Fibroblast of pulmonary artery (primary cell): ENCODE measurements around the gene COQ9.

Experiments
- DNase-seq: peaks from one replicate; pipeline ENCODE4 v3.0.0-alpha.2; 2010; ENCODE audit warnings: low read depth
- H3K4me3 ChIP-seq: replicated peaks from 2 replicates; pipeline ENCODE4 v1.5.1; 2011; ENCODE audit warnings: low read depth, mild to moderate bottlenecking, control low read depth, low read length, moderate library complexity
- TF ChIP-seq, protein P1 (sequence below): IDR thresholded peaks from 2 replicates; pipeline ENCODE4 v1.5.1; 2011; ENCODE audit warnings: mild to moderate bottlenecking, control low read depth, low read length, inconsistent platforms; ENCODE audit errors: missing control alignments

Gene COQ9

DNA sequence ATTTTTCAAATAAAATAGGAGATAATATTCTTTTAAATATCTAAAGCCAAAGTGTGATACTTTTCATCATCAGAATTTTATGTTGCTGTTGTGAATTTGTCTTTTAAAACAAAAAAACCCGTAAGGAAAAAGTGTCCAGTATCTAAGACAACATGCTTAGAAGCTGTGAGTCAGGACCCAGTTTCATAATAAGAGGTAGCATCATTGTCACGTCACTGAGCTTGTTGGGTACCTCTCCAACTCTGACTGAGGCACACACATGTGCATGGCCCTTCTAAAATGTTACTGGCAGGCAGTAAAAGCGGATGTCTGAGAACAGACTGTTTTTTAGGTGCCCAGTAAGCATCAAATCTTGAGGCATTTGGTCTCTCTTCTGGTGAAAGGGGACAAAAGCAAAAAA lies 2.6 kb upstream of the COQ9 start:
- TF ChIP-seq, protein P1, sequence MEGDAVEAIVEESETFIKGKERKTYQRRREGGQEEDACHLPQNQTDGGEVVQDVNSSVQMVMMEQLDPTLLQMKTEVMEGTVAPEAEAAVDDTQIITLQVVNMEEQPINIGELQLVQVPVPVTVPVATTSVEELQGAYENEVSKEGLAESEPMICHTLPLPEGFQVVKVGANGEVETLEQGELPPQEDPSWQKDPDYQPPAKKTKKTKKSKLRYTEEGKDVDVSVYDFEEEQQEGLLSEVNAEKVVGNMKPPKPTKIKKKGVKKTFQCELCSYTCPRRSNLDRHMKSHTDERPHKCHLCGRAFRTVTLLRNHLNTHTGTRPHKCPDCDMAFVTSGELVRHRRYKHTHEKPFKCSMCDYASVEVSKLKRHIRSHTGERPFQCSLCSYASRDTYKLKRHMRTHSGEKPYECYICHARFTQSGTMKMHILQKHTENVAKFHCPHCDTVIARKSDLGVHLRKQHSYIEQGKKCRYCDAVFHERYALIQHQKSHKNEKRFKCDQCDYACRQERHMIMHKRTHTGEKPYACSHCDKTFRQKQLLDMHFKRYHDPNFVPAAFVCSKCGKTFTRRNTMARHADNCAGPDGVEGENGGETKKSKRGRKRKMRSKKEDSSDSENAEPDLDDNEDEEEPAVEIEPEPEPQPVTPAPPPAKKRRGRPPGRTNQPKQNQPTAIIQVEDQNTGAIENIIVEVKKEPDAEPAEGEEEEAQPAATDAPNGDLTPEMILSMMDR = no peak
- DNase-seq = peak; percentile 27
- no peak overlapping the region for H3K4me3 ChIP-seq

GRCh38 chr16:57445510-57445909 lies 1.8 kb upstream of the COQ9 start:
- no peak overlapping the region for H3K4me3 ChIP-seq
- no peak for DNase-seq
- TF ChIP-seq, protein P1 = no peak

- TF ChIP-seq, protein P1 = no peak
- peak overlapping the region; percentile 94 for H3K4me3 ChIP-seq
- DNase-seq = peak; percentile 34
These were observed 621 bp upstream of the COQ9 start for GRCh38 chr16:57446531-57447185.

GRCh38 chr16:57452021-57452420 lies 4.7 kb downstream of the COQ9 start:
- no peak for DNase-seq
- TF ChIP-seq, protein P1 = no peak
- H3K4me3 ChIP-seq = no peak overlapping the region

GRCh38 chr16:57462209-57462977 lies 15.1 kb downstream of the COQ9 start, which contains the start of gene POLR2C:
TSS of gene POLR2C (plus strand) at chr16:57462679. CDS start at chr16:57462725, 46 bp downstream.
- DNase-seq = peak; percentile 90
- peak within 1 kb of the TSS; percentile 90 for H3K4me3 ChIP-seq
- TF ChIP-seq, protein P1 = peak; percentile 95

- DNase-seq = no peak
- peak overlapping the region; percentile 90 for H3K4me3 ChIP-seq
- TF ChIP-seq, protein P1 = no peak
These were observed 15.7 kb downstream of the COQ9 start for GRCh38 chr16:57462978-57463362.
